ENCODE data around the gene HDHD5. TPM values are rescaled to one million over a fixed set of nuclear protein-coding genes. Genes with fewer than 3 reads are reported as not detected.

HDHD5 gene
- total RNA-seq, 1 donor from 2014 or later = 30.2 TPM

- no peak for DNase-seq
- peak overlapping the region; percentile 49 for H3K27ac Mint-ChIP-seq (ENCODE audit: unreplicated experiment)
- TF ChIP-seq CTCF (IDR thresholded peaks at IDR 0.05; ENCODE audit: partially characterized antibody, unreplicated experiment) = no peak
- no peak overlapping the region for H3K4me3 Mint-ChIP-seq (ENCODE audit: unreplicated experiment)
- no peaks in the 10 kb centered on the region for H3K36me3 Mint-ChIP-seq (ENCODE audit: unreplicated experiment)
- peaks cover 6% of the 10 kb centered on the region for H3K9me3 Mint-ChIP-seq (ENCODE audit: unreplicated experiment)
- H3K27me3 Mint-ChIP-seq (ENCODE audit: unreplicated experiment) = peaks cover 5% of the 10 kb centered on the region
- peaks cover 20% of the 10 kb centered on the region for H3K4me1 Mint-ChIP-seq (ENCODE audit: low read depth, unreplicated experiment)
Observed at GRCh38 chr22:17138513-17138912, 20.6 kb downstream of the HDHD5 start.

- H3K4me3 Mint-ChIP-seq (ENCODE audit: unreplicated experiment) = no peak overlapping the region
- no peak for DNase-seq
- TF ChIP-seq CTCF (IDR thresholded peaks at IDR 0.05; ENCODE audit: partially characterized antibody, unreplicated experiment) = no peak
- peaks cover 3% of the 10 kb centered on the region for H3K27me3 Mint-ChIP-seq (ENCODE audit: unreplicated experiment)
- peaks cover 6% of the 10 kb centered on the region for H3K9me3 Mint-ChIP-seq (ENCODE audit: unreplicated experiment)
- H3K4me1 Mint-ChIP-seq (ENCODE audit: low read depth, unreplicated experiment) = peaks cover 23% of the 10 kb centered on the region
- H3K27ac Mint-ChIP-seq (ENCODE audit: unreplicated experiment) = no peak overlapping the region
- H3K36me3 Mint-ChIP-seq (ENCODE audit: unreplicated experiment) = no peaks in the 10 kb centered on the region
Observed at GRCh38 chr22:17137861-17138425, 21.1 kb downstream of the HDHD5 start.

GRCh38 chr22:17137170-17137569 lies 21.9 kb downstream of the HDHD5 start:
- TF ChIP-seq CTCF (IDR thresholded peaks at IDR 0.05; ENCODE audit: partially characterized antibody, unreplicated experiment) = no peak
- H3K4me3 Mint-ChIP-seq (ENCODE audit: unreplicated experiment) = no peak overlapping the region
- no peaks in the 10 kb centered on the region for H3K36me3 Mint-ChIP-seq (ENCODE audit: unreplicated experiment)
- peaks cover 3% of the 10 kb centered on the region for H3K27me3 Mint-ChIP-seq (ENCODE audit: unreplicated experiment)
- DNase-seq = no peak
- no peak overlapping the region for H3K27ac Mint-ChIP-seq (ENCODE audit: unreplicated experiment)
- H3K9me3 Mint-ChIP-seq (ENCODE audit: unreplicated experiment) = peaks cover 6% of the 10 kb centered on the region
- H3K4me1 Mint-ChIP-seq (ENCODE audit: low read depth, unreplicated experiment) = peaks cover 23% of the 10 kb centered on the region

- Mint-ChIP-seq H3K4me1 (ENCODE audit: low read depth, unreplicated experiment) (peaks cover 22% of the 10 kb centered on the region), H3K27ac (ENCODE audit: unreplicated experiment) (no peak overlapping the region), H3K4me3 (ENCODE audit: unreplicated experiment) (no peak overlapping the region), H3K27me3 (ENCODE audit: unreplicated experiment) (no peaks in the 10 kb centered on the region), H3K36me3 (ENCODE audit: unreplicated experiment) (no peaks in the 10 kb centered on the region), H3K9me3 (ENCODE audit: unreplicated experiment) (no peaks in the 10 kb centered on the region)
- TF ChIP-seq CTCF (IDR thresholded peaks at IDR 0.05; ENCODE audit: partially characterized antibody, unreplicated experiment) = no peak
- no peak for DNase-seq
Observed at GRCh38 chr22:17135153-17135760, 23.8 kb downstream of the HDHD5 start.

- no peaks in the 10 kb centered on the region for H3K9me3 Mint-ChIP-seq (ENCODE audit: unreplicated experiment)
- H3K27me3 Mint-ChIP-seq (ENCODE audit: unreplicated experiment) = no peaks in the 10 kb centered on the region
- H3K27ac Mint-ChIP-seq (ENCODE audit: unreplicated experiment) = no peak overlapping the region
- H3K4me3 Mint-ChIP-seq (ENCODE audit: unreplicated experiment) = no peak overlapping the region
- no peaks in the 10 kb centered on the region for H3K36me3 Mint-ChIP-seq (ENCODE audit: unreplicated experiment)
- H3K4me1 Mint-ChIP-seq (ENCODE audit: low read depth, unreplicated experiment) = peaks cover 9% of the 10 kb centered on the region
- no peak for TF ChIP-seq CTCF (IDR thresholded peaks at IDR 0.05; ENCODE audit: partially characterized antibody, unreplicated experiment)
- DNase-seq = no peak
Observed at GRCh38 chr22:17133137-17133536, 25.9 kb downstream of the HDHD5 start.
